NCI-H526 (cell line): Measurements from ENCODE around the gene SCRN1.
A peak's percentile ranks its signal among the peaks of the same experiment; 100 is the strongest.

Source experiments
- DNase-seq, 2 experiments: peaks; one replicate each; lab custom pipeline; 2025; lab: John Stamatoyannopoulos, UW

The SCRN1 gene

GRCh38 chr7:30005464-30005863, 15.9 kb upstream of the SCRN1 start:
- no peak for DNase-seq

GRCh38 chr7:30003098-30003497, 13.5 kb upstream of the SCRN1 start:
- DNase-seq: no peak

GRCh38 chr7:30001998-30002397, 12.4 kb upstream of the SCRN1 start:
- no peak for DNase-seq

GRCh38 chr7:29998489-29998888, 8.9 kb upstream of the SCRN1 start:
- DNase-seq: no peak

GRCh38 chr7:29996321-29996720, 6.7 kb upstream of the SCRN1 start:
- DNase-seq: no peak

GRCh38 chr7:29995652-29996051, 6.1 kb upstream of the SCRN1 start:
- no peak for DNase-seq

- DNase-seq: no peak
Measured at GRCh38 chr7:29993140-29993539, 3.5 kb upstream of the SCRN1 start.

- DNase-seq: no peak
Measured at GRCh38 chr7:29991937-29992336, 2.3 kb upstream of the SCRN1 start.

GRCh38 chr7:29990931-29991330, 1.3 kb upstream of the SCRN1 start:
- DNase-seq: peak in 1 of 2 experiments; percentile 16

GRCh38 chr7:29988424-29989256, 961 bp downstream of the SCRN1 start:
- DNase-seq: peak; percentile 69 to 86

GRCh38 chr7:29987811-29988317, 1.7 kb downstream of the SCRN1 start:
- DNase-seq: peak; percentile 38 to 57

GRCh38 chr7:29987083-29987482, 2.5 kb downstream of the SCRN1 start:
- DNase-seq: peak; percentile 32 to 64

- no peak for DNase-seq
Measured at GRCh38 chr7:29980151-29980550, 9.4 kb downstream of the SCRN1 start.

- DNase-seq: peak in 1 of 2 experiments; percentile 27
Measured at GRCh38 chr7:29977886-29978651, 11.5 kb downstream of the SCRN1 start.

- DNase-seq: no peak
Measured at GRCh38 chr7:29976673-29977415, 12.8 kb downstream of the SCRN1 start.

- DNase-seq: no peak
Measured at GRCh38 chr7:29976266-29976665, 13.3 kb downstream of the SCRN1 start.

- DNase-seq: no peak
Measured at GRCh38 chr7:29975561-29975960, 14.0 kb downstream of the SCRN1 start.

- no peak for DNase-seq
Measured at GRCh38 chr7:29974286-29974685, 15.3 kb downstream of the SCRN1 start.

- DNase-seq: no peak
Measured at GRCh38 chr7:29972315-29972669, 17.3 kb downstream of the SCRN1 start.

- no peak for DNase-seq
Measured at GRCh38 chr7:29971566-29972314, 17.9 kb downstream of the SCRN1 start.

GRCh38 chr7:29970158-29970557, 19.4 kb downstream of the SCRN1 start:
- no peak for DNase-seq

GRCh38 chr7:29969738-29970137, 19.9 kb downstream of the SCRN1 start:
- no peak for DNase-seq
